Fibroblast of the aortic adventitia (primary cell): ENCODE results near the gene C20orf144. TPM values are rescaled to one million over a fixed set of nuclear protein-coding genes. Genes with fewer than 3 reads are reported as not detected.

Experiments
- DNase-seq: peaks from one replicate; pipeline ENCODE4 v3.0.0-alpha.2; 2010; ENCODE audit warnings: low read depth
- H3K4me3 ChIP-seq: 2 replicates; pipeline ENCODE4 v1.5.1; 2011; ENCODE audit warnings: low read depth, mild to moderate bottlenecking, control low read depth, low read length, moderate library complexity
- total RNA-seq: library from RNA; depleted of rRNA; stranded (reverse); fragments of >200 nt; gene quantifications from 2 replicates; pipeline ENCODE4 v1.2.3, GENCODE V29; 2012; ENCODE audit warnings: low replicate concordance
- TF ChIP-seq, protein P1 (sequence below): IDR thresholded peaks from 2 replicates; pipeline ENCODE4 v1.5.1; 2011; ENCODE audit warnings: mild to moderate bottlenecking, low read length, control low read depth, inconsistent platforms; ENCODE audit not compliant: insufficient read depth

The C20orf144 gene
- 0.16 and 0.18 TPM in 2 replicates for total RNA-seq

DNA sequence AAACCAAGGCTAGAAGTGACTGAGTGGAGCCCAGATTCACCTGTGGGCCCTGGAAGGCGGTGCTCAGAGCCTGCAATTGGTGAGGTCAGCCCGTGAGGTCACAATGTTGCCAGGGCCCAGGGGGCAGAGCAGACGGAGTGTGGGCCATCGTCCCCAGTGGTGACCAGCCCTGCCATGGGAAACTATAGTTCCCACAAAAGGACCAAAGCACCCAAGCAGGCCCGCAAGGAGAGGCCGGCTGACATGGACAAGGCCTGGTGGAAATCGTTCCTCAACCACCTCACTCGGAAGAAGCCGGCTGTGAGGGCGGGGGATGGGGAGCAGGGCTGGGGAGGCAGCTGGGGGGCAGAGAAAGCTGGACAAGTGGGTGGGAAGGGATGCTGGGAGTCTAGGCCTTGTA, at the start of gene C20orf144:
TSS of gene C20orf144 (plus strand) at position 156 of the 400 bp plus-strand sequence. CDS start at position 175, 19 bp downstream.
- TF ChIP-seq, protein P1, sequence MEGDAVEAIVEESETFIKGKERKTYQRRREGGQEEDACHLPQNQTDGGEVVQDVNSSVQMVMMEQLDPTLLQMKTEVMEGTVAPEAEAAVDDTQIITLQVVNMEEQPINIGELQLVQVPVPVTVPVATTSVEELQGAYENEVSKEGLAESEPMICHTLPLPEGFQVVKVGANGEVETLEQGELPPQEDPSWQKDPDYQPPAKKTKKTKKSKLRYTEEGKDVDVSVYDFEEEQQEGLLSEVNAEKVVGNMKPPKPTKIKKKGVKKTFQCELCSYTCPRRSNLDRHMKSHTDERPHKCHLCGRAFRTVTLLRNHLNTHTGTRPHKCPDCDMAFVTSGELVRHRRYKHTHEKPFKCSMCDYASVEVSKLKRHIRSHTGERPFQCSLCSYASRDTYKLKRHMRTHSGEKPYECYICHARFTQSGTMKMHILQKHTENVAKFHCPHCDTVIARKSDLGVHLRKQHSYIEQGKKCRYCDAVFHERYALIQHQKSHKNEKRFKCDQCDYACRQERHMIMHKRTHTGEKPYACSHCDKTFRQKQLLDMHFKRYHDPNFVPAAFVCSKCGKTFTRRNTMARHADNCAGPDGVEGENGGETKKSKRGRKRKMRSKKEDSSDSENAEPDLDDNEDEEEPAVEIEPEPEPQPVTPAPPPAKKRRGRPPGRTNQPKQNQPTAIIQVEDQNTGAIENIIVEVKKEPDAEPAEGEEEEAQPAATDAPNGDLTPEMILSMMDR, result no peak
- DNase-seq, result no peak
- peak within 1 kb of the TSS; percentile 77 for H3K4me3 ChIP-seq

DNA sequence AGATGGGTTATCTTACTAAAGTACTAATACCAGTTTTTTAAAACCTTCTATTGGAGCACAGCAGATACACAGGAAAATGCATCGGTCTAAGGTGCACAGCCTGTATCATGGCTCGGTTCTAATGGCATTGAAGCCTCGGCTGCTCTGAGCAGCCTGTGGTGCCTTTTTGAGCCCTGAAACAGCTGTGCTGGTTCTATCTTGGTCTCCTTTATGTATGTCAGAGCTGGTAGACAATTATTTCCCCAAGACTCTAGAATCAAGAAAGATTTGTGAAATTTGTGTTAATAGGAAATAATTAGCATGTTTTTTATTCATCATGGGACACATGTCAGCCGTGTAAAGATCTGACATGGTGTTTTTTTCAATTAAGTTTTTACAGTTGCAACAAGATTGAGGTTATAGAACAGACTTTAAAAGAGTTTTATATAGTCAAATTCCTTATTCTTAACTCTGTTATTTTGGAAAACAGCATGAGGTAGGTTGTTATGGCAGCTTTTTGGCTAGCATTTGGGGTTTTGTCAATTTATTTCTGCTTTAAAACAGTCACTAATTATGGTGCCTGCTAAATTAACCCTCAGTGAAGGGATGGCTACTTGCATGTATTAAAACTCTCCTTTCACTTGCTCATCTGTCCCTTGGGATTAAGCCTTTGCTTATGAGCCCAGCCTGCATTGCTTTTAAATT, 40.3 kb upstream of the C20orf144 start:
- H3K4me3 ChIP-seq, result no peak overlapping the region
- TF ChIP-seq, protein P1, result no peak
- peak; percentile 8 for DNase-seq

DNA sequence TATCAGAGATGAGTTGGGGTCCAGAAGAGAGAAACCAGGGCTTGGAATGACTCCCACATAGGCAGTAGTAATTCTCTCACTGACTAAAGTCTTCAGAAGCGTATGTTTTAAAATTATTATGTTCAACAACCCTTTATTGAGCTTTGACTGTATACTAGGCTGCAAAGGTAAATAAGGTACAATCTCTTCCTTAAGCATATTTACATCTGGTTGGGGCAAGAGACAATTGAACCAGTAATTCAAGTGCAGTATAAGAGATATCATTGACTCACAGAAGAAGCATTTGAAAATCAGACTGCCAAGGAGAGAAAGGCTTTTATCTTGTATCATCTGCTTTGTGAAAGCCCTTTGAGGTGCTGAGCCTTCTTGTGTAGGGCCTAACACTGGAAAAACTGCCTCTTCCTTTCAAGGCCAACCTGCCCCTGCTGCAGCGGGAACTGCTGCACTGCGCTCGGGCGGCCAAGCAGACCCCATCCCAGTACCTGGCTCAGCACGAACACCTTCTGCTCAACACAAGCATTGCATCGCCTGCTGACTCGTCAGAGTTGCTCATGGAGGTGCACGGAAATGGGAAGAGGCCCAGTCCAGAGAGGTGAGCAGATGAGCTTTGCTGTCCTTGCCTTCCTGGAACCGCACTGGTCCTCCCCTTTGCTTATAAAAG, 39.3 kb upstream of the C20orf144 start:
- TF ChIP-seq, protein P1, result no peak
- H3K4me3 ChIP-seq, result no peak overlapping the region
- no peak for DNase-seq

GRCh38 chr20:33624399-33624798, 37.7 kb upstream of the C20orf144 start:
- no peak for DNase-seq
- no peak overlapping the region for H3K4me3 ChIP-seq
- TF ChIP-seq, protein P1, result no peak

DNA sequence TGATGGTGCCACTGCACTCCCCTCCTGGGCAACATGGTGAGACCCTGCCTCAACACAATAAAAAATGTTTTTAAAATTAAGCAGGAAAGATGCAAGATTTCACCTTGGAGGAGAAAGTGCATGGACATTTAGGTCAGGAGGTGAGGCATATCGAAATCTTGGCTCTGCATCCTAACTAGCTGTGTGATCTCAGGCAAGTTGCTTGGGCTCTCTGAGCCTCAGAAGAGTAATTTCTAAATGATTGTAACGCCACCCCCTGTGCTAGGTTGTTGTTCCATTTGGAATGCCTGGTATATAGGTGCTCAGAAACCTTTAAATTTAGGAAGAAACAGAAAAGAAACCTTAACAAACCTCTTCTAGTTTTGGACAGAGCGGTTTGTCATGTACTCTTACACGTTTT, 35.9 kb upstream of the C20orf144 start:
- no peak overlapping the region for H3K4me3 ChIP-seq
- no peak for DNase-seq
- TF ChIP-seq, protein P1, result no peak

GRCh38 chr20:33627577-33628216, 34.4 kb upstream of the C20orf144 start:
- TF ChIP-seq, protein P1, result no peak
- DNase-seq, result no peak
- no peak overlapping the region for H3K4me3 ChIP-seq
